ENCODE results near the gene B4GALT6. TPM values are rescaled to one million over a fixed set of nuclear protein-coding genes. Genes with fewer than 3 reads are reported as not detected.

The B4GALT6 gene
- total and polyA plus RNA-seq, 11 donors: 1.3 to 11.9 (median 5.6) TPM

GRCh38 chr18:31678425-31678824, 6.0 kb downstream of the B4GALT6 start:
- no peaks in the 10 kb centered on the region for H3K9me3 ChIP-seq
- no peak for ATAC-seq
- intact Hi-C loops (cut with DNase I): no loop called here
- no peaks in the 10 kb centered on the region for H3K36me3 ChIP-seq
- no peak for TF ChIP-seq POLR2A (IDR thresholded peaks at IDR 0.05)
- TF ChIP-seq, protein P1, sequence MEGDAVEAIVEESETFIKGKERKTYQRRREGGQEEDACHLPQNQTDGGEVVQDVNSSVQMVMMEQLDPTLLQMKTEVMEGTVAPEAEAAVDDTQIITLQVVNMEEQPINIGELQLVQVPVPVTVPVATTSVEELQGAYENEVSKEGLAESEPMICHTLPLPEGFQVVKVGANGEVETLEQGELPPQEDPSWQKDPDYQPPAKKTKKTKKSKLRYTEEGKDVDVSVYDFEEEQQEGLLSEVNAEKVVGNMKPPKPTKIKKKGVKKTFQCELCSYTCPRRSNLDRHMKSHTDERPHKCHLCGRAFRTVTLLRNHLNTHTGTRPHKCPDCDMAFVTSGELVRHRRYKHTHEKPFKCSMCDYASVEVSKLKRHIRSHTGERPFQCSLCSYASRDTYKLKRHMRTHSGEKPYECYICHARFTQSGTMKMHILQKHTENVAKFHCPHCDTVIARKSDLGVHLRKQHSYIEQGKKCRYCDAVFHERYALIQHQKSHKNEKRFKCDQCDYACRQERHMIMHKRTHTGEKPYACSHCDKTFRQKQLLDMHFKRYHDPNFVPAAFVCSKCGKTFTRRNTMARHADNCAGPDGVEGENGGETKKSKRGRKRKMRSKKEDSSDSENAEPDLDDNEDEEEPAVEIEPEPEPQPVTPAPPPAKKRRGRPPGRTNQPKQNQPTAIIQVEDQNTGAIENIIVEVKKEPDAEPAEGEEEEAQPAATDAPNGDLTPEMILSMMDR (IDR thresholded peaks at IDR 0.05): no peak
- H3K27me3 ChIP-seq: no peaks in the 10 kb centered on the region
- H3K27ac ChIP-seq: peak overlapping the region in 1 of 12 donors; percentile 22
- 95 to 97% (median 97%) methylated on average over 4 of the region's 4 CpGs for WGBS, 4 donors
- H3K4me1 ChIP-seq: peaks cover 0 to 11% (median 0%) of the 10 kb centered on the region in 12 donors
- no peak overlapping the region for H3K4me3 ChIP-seq
- no peak for DNase-seq

DNA sequence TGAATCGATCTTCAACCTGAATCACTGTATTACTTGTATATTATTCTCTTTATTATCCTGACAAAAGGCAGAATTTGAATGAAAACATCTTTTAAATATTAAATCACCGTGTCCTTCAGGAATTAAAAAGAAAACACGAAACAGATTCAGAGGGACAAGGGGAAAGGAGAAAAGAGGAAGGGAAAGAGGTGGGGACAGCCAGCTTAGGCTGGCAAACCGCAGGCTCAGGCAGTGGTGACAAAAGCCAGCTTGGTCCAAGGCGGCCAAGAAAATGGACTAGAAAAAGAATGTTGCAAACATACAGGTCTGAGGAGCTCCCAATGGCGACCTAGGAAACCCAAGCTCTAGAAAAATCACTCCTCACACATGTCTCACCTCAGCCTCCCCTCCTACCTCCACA, 6.8 kb downstream of the B4GALT6 start:
- no peak for ATAC-seq
- Histone ChIP-seq H3K27ac (no peak overlapping the region), H3K4me3 (no peak overlapping the region), H3K9me3 (no peaks in the 10 kb centered on the region), H3K27me3 (no peaks in the 10 kb centered on the region), H3K4me1 (peaks cover 0 to 11% (median 0%) of the 10 kb centered on the region in 12 donors), H3K36me3 (no peaks in the 10 kb centered on the region)
- TF ChIP-seq, protein P1 (IDR thresholded peaks at IDR 0.05): no peak
- no peak for TF ChIP-seq POLR2A (IDR thresholded peaks at IDR 0.05)
- intact Hi-C loops (cut with DNase I): no loop called here
- WGBS, 4 donors: 80 to 90% (median 88%) methylated on average over 6 of the region's 6 CpGs
- DNase-seq: no peak

DNA sequence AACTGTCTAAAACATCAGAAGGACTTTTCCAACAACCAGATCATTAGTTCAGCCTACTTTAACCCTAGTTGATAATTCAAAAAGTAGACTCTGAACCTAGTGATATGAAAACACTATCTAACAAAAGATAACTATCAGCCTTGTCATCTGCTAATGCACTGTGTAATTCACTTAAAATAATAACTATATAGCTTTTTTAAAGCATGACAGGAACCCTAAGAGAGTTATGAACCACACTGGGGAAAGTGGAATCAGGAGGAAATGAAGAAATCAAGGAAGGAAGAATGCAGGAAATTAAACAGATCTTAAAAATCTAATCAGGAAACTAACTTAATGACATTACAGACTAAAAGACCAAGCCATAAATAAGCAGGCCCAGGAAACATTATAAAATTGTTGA, 9.0 kb downstream of the B4GALT6 start:
- Histone ChIP-seq H3K27ac (no peak overlapping the region), H3K27me3 (no peaks in the 10 kb centered on the region), H3K9me3 (no peaks in the 10 kb centered on the region), H3K36me3 (no peaks in the 10 kb centered on the region), H3K4me1 (peaks cover 0 to 11% (median 0%) of the 10 kb centered on the region in 12 donors), H3K4me3 (no peak overlapping the region)
- ATAC-seq: no peak
- no peak for TF ChIP-seq POLR2A (IDR thresholded peaks at IDR 0.05)
- TF ChIP-seq, protein P1 (IDR thresholded peaks at IDR 0.05): no peak
- intact Hi-C loops (cut with DNase I): no loop called here
- DNase-seq: no peak

DNA sequence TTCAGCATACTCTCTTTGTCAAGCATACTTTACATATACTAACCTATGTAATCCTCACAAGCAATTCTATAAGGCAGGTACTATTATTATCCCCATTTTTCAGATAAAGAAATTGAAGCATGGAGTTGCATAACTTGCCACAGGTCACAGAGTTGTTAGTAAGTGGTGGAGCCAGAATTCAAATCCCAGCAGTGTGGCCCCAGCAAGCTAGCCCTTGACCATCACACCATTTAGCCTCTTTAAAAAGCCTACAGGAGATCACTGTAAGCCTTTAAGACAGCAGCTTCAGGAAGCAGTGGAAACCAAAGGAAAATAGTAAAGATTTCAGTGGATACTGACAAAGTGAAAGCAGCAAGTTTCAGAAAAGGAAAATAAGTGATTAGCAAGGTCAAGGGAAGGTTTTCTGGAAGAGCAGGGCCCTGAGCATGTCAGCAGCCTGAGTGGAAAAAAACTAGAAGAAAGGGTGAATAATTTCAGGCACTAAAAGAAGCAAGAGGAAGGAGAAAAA, 11.7 kb downstream of the B4GALT6 start:
- intact Hi-C loops (cut with DNase I): no loop called here
- no peak for DNase-seq
- H3K4me3 ChIP-seq: no peak overlapping the region
- H3K27ac ChIP-seq: no peak overlapping the region
- no peaks in the 10 kb centered on the region for H3K36me3 ChIP-seq
- TF ChIP-seq POLR2A (IDR thresholded peaks at IDR 0.05): no peak
- TF ChIP-seq, protein P1 (IDR thresholded peaks at IDR 0.05): no peak
- no peak for ATAC-seq
- H3K27me3 ChIP-seq: no peaks in the 10 kb centered on the region
- no peaks in the 10 kb centered on the region for H3K4me1 ChIP-seq
- no peaks in the 10 kb centered on the region for H3K9me3 ChIP-seq
